Uterus (tissue), 2 donors: ENCODE measurements around the gene MCTP2.

ENCODE experiments used
- POLR2A ChIP-seq, 2 donors: fragments of 450-650 bp; IDR thresholded peaks; one replicate each; pipeline ENCODE4 v1.6.1; 2016; ENCODE audit warnings: antibody characterized with exemption in 2 of 2, mild to moderate bottlenecking in 1 of 2, moderate library complexity in 1 of 2
- TF ChIP-seq, protein P1 (sequence below), 4 experiments: fragments of 200-600 bp in 2 of 4; fragments of 450-650 bp in 2 of 4; sonication (generic) in 2 of 4; IDR thresholded peaks; one replicate each; pipeline ENCODE4 v1.5.1; 2016 to 2019; ENCODE audit warnings: antibody characterized with exemption in 4 of 4, mild to moderate bottlenecking in 2 of 4, moderate library complexity in 1 of 4

GRCh38 chr15:94370936-94371285 is 139.6 kb downstream of the MCTP2 start:
- TF ChIP-seq, protein P1, sequence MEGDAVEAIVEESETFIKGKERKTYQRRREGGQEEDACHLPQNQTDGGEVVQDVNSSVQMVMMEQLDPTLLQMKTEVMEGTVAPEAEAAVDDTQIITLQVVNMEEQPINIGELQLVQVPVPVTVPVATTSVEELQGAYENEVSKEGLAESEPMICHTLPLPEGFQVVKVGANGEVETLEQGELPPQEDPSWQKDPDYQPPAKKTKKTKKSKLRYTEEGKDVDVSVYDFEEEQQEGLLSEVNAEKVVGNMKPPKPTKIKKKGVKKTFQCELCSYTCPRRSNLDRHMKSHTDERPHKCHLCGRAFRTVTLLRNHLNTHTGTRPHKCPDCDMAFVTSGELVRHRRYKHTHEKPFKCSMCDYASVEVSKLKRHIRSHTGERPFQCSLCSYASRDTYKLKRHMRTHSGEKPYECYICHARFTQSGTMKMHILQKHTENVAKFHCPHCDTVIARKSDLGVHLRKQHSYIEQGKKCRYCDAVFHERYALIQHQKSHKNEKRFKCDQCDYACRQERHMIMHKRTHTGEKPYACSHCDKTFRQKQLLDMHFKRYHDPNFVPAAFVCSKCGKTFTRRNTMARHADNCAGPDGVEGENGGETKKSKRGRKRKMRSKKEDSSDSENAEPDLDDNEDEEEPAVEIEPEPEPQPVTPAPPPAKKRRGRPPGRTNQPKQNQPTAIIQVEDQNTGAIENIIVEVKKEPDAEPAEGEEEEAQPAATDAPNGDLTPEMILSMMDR (IDR thresholded peaks at IDR 0.05): no peak
- no peak for TF ChIP-seq POLR2A (IDR thresholded peaks at IDR 0.05)
